Naive thymus-derived CD4-positive, alpha-beta T cell (primary cell): ENCODE results near the gene FPR1. TPM values are rescaled to one million over a fixed set of nuclear protein-coding genes. Genes with fewer than 3 reads are reported as not detected.

Experiments used
- ATAC-seq: fragments of 150-1000 bp; cut with Tn5 transposase; 2 replicates; pipeline ENCODE4 v1.10.0; 2021; ENCODE audit warnings: mild to moderate bottlenecking, moderate library complexity
- CTCF ChIA-PET: fragments of 350-600 bp; sonication (Branson Sonifier 250); formaldehyde crosslinking; loops from one replicate; lab custom pipeline; 2021; ENCODE audit warnings: antibody characterized with exemption; lab: Charles Lee
- POLR2A ChIA-PET: fragments of 350-600 bp; sonication (Branson Sonifier 250); formaldehyde crosslinking; loops from one replicate; lab custom pipeline; 2021; ENCODE audit warnings: antibody characterized with exemption, inconsistent platforms; lab: Charles Lee
- DNase-seq, 9 donors: peaks; one replicate each; pipeline versions ENCODE4 v3.0.0 to v3.0.0-alpha.2; 2020 to 2022; ENCODE audit warnings: mixed read lengths in 1 of 9
- H3K27ac ChIP-seq: one replicate; pipeline ENCODE4 v1.7.0; 2013; ENCODE audit warnings: mild to moderate bottlenecking, low read depth, low read length, moderate library complexity
- H3K27me3 ChIP-seq, 2 donors: one replicate each; pipeline ENCODE4 v1.7.0; 2013; ENCODE audit warnings: low read length in 2 of 2, mild to moderate bottlenecking in 2 of 2, moderate library complexity in 2 of 2; ENCODE audit not compliant: control insufficient read depth in 2 of 2, insufficient read depth in 2 of 2
- H3K36me3 ChIP-seq, 3 experiments: 1 replicate in 2 of 3; 2 replicates in 1 of 3; pipeline ENCODE4 v1.7.0; 2013; ENCODE audit warnings: low read length in 3 of 3, mild to moderate bottlenecking in 3 of 3, moderate library complexity in 1 of 3; ENCODE audit not compliant: insufficient read depth in 3 of 3, control insufficient read depth in 2 of 3
- H3K4me1 ChIP-seq, 2 donors: one replicate each; pipeline ENCODE4 v1.7.0; 2013; ENCODE audit warnings: low read length in 2 of 2, mild to moderate bottlenecking in 2 of 2, moderate library complexity in 1 of 2; ENCODE audit not compliant: control insufficient read depth in 2 of 2, insufficient read depth in 2 of 2
- H3K4me3 ChIP-seq: 2 replicates; pipeline ENCODE4 v1.7.0; 2013; ENCODE audit warnings: mild to moderate bottlenecking, low read length
- H3K9me3 ChIP-seq, 3 experiments: 1 replicate in 2 of 3; 2 replicates in 1 of 3; pipeline ENCODE4 v1.7.0; 2013; ENCODE audit warnings: low read length in 3 of 3; ENCODE audit not compliant: control insufficient read depth in 2 of 3
- H3K27ac Mint-ChIP-seq, 9 donors: one replicate each; pipeline ENCODE4 v1.8.0; 2020 to 2022; ENCODE audit warnings: mixed read lengths in 9 of 9, mild to moderate bottlenecking in 8 of 9, moderate library complexity in 5 of 9, inconsistent platforms in 2 of 9
- H3K27me3 Mint-ChIP-seq, 5 donors: one replicate each; pipeline ENCODE4 v1.8.0; 2021 to 2022; ENCODE audit warnings: mixed read lengths in 5 of 5, mild to moderate bottlenecking in 1 of 5
- H3K36me3 Mint-ChIP-seq, 5 donors: one replicate each; pipeline ENCODE4 v1.8.0; 2020 to 2022; ENCODE audit warnings: mixed read lengths in 5 of 5, mild to moderate bottlenecking in 3 of 5, inconsistent platforms in 1 of 5
- H3K4me1 Mint-ChIP-seq, 7 donors: one replicate each; pipeline ENCODE4 v1.8.0; 2020 to 2022; ENCODE audit warnings: mixed read lengths in 7 of 7, mild to moderate bottlenecking in 3 of 7, inconsistent platforms in 1 of 7
- H3K4me3 Mint-ChIP-seq, 10 donors: one replicate each; pipeline ENCODE4 v1.8.0; 2020 to 2022; ENCODE audit warnings: mild to moderate bottlenecking in 10 of 10, mixed read lengths in 10 of 10, moderate library complexity in 6 of 10, inconsistent platforms in 2 of 10
- H3K9me3 Mint-ChIP-seq, 11 donors: one replicate each; pipeline ENCODE4 v1.8.0; 2020 to 2022; ENCODE audit warnings: mixed read lengths in 11 of 11, mild to moderate bottlenecking in 4 of 11, inconsistent platforms in 1 of 11, moderate library complexity in 1 of 11
- intact Hi-C, 2 donors: fragments of 100-400 bp; cut with micrococcal nuclease; formaldehyde crosslinking; loops; one replicate each; pipeline ENCODE4 v1.15.1; 2023
- polyA plus RNA-seq, 2 donors: library from polyadenylated mRNA; unstranded; fragments of 300-500 nt; fragmentation: Illumina TruSeq; gene quantifications; one replicate each; pipeline ENCODE4 v1.2.3, GENCODE V29; 2021
- total RNA-seq, 6 experiments: library from RNA in 5 of 6; stranded (reverse) in 5 of 6; gene quantifications; 1 replicate in 5 of 6; 2 replicates in 1 of 6; pipeline ENCODE4 v1.2.3 and lab custom pipeline; 2021 to 2026

FPR1 gene
- total RNA-seq = 10 to 100 TPM in 1 of 5 experiments, 1 to 10 TPM in 1, under 1 TPM in 2, not detected in 1; 0.38 to 68.2 (median 3.4) TPM
- polyA plus RNA-seq = under 1 TPM; 0.24 to 0.30 TPM
- total RNA-seq (lab: John Stamatoyannopoulos, UW) = not detected

- DNase-seq = no peak
- no peaks in the 10 kb centered on the region for H3K4me1 ChIP-seq
- no peak within 1 kb of the TSS for H3K4me3 Mint-ChIP-seq
- peaks cover 0 to 8% (median 0%) of the 10 kb centered on the region in 5 donors for H3K36me3 Mint-ChIP-seq
- H3K27ac ChIP-seq = no peak within 1 kb of the TSS
- H3K27me3 Mint-ChIP-seq = peaks cover 0 to 19% (median 4%) of the 10 kb centered on the region in 5 donors
- intact Hi-C loops = no loop called here
- H3K27me3 ChIP-seq = no peaks in the 10 kb centered on the region
- H3K9me3 ChIP-seq = no peaks in the 10 kb centered on the region
- H3K4me3 ChIP-seq = no peak within 1 kb of the TSS
- no peaks in the 10 kb centered on the region for H3K4me1 Mint-ChIP-seq
- H3K27ac Mint-ChIP-seq = no peak within 1 kb of the TSS
- peaks cover 0 to 18% (median 3%) of the 10 kb centered on the region in 11 donors for H3K9me3 Mint-ChIP-seq
- CTCF ChIA-PET = no interaction called here
- ATAC-seq = peak; percentile 83
- no peaks in the 10 kb centered on the region for H3K36me3 ChIP-seq
- POLR2A ChIA-PET = no interaction called here
These were observed at the start of gene FPR1 for GRCh38 chr19:51751655-51752054. Gene FPR1, minus strand, starts transcription at chr19:51751878. Its CDS starts 4,884 bp downstream, at chr19:51746994.

- Histone ChIP-seq H3K4me3 (no peak overlapping the region), H3K4me1 (no peaks in the 10 kb centered on the region), H3K27me3 (no peaks in the 10 kb centered on the region), H3K9me3 (no peaks in the 10 kb centered on the region), H3K27ac (no peak overlapping the region), H3K36me3 (no peaks in the 10 kb centered on the region)
- Mint-ChIP-seq H3K36me3 (peaks cover 0 to 16% (median 4%) of the 10 kb centered on the region in 5 donors), H3K9me3 (peaks cover 9 to 68% (median 15%) of the 10 kb centered on the region in 11 donors), H3K27ac (no peak overlapping the region), H3K27me3 (peaks cover 0 to 41% (median 29%) of the 10 kb centered on the region in 5 donors), H3K4me1 (peaks cover 0 to 3% (median 0%) of the 10 kb centered on the region in 7 donors), H3K4me3 (no peak overlapping the region)
- ChIA-PET POLR2A (no interaction called here), CTCF (no interaction called here)
- ATAC-seq = no peak
- no peak for DNase-seq
- intact Hi-C loops = no loop called here
These were observed 49.0 kb upstream of the FPR1 start for GRCh38 chr19:51800473-51801244.

GRCh38 chr19:51799774-51800472 lies 48.2 kb upstream of the FPR1 start:
- ATAC-seq (no peak), DNase-seq (no peak)
- Histone ChIP-seq H3K9me3 (no peaks in the 10 kb centered on the region), H3K27me3 (no peaks in the 10 kb centered on the region), H3K4me3 (no peak overlapping the region), H3K36me3 (no peaks in the 10 kb centered on the region), H3K4me1 (no peaks in the 10 kb centered on the region), H3K27ac (no peak overlapping the region)
- H3K4me3 Mint-ChIP-seq = no peak overlapping the region
- H3K27me3 Mint-ChIP-seq = peaks cover 0 to 41% (median 30%) of the 10 kb centered on the region in 5 donors
- H3K27ac Mint-ChIP-seq = no peak overlapping the region
- POLR2A ChIA-PET = no interaction called here
- H3K9me3 Mint-ChIP-seq = peaks cover 9 to 68% (median 14%) of the 10 kb centered on the region in 11 donors
- intact Hi-C loops = no loop called here
- CTCF ChIA-PET = no interaction called here
- H3K36me3 Mint-ChIP-seq = peaks cover 0 to 16% (median 4%) of the 10 kb centered on the region in 5 donors
- peaks cover 0 to 3% (median 0%) of the 10 kb centered on the region in 7 donors for H3K4me1 Mint-ChIP-seq

- Histone ChIP-seq H3K4me3 (no peak overlapping the region), H3K9me3 (no peaks in the 10 kb centered on the region), H3K4me1 (no peaks in the 10 kb centered on the region), H3K27ac (no peak overlapping the region), H3K27me3 (no peaks in the 10 kb centered on the region), H3K36me3 (no peaks in the 10 kb centered on the region)
- ATAC-seq = peak; percentile 78
- no peak for DNase-seq
- Mint-ChIP-seq H3K27me3 (peaks cover 0 to 37% (median 30%) of the 10 kb centered on the region in 5 donors), H3K4me3 (no peak overlapping the region), H3K27ac (no peak overlapping the region), H3K4me1 (peaks cover 0 to 3% (median 0%) of the 10 kb centered on the region in 7 donors), H3K9me3 (peaks cover 9 to 70% (median 14%) of the 10 kb centered on the region in 11 donors), H3K36me3 (peaks cover 0 to 16% (median 4%) of the 10 kb centered on the region in 5 donors)
- ChIA-PET CTCF (no interaction called here), POLR2A (no interaction called here)
- intact Hi-C loops = no loop called here
These were observed 47.5 kb upstream of the FPR1 start for GRCh38 chr19:51799034-51799773.

GRCh38 chr19:51798062-51798461 lies 46.4 kb upstream of the FPR1 start:
- Histone ChIP-seq H3K27me3 (no peaks in the 10 kb centered on the region), H3K4me1 (no peaks in the 10 kb centered on the region), H3K4me3 (no peak overlapping the region), H3K9me3 (no peaks in the 10 kb centered on the region), H3K36me3 (no peaks in the 10 kb centered on the region), H3K27ac (no peak overlapping the region)
- H3K9me3 Mint-ChIP-seq = peaks cover 7 to 74% (median 14%) of the 10 kb centered on the region in 11 donors
- H3K36me3 Mint-ChIP-seq = peaks cover 0 to 16% (median 4%) of the 10 kb centered on the region in 5 donors
- no peak overlapping the region for H3K27ac Mint-ChIP-seq
- intact Hi-C loops = no loop called here
- DNase-seq (no peak), ATAC-seq (no peak)
- no peaks in the 10 kb centered on the region for H3K4me1 Mint-ChIP-seq
- ChIA-PET CTCF (no interaction called here), POLR2A (no interaction called here)
- no peak overlapping the region for H3K4me3 Mint-ChIP-seq
- H3K27me3 Mint-ChIP-seq = peaks cover 0 to 43% (median 31%) of the 10 kb centered on the region in 5 donors

GRCh38 chr19:51797480-51797879 lies 45.8 kb upstream of the FPR1 start:
- H3K9me3 ChIP-seq = no peaks in the 10 kb centered on the region
- H3K4me3 Mint-ChIP-seq = no peak overlapping the region
- CTCF ChIA-PET = no interaction called here
- intact Hi-C loops = no loop called here
- DNase-seq (no peak), ATAC-seq (no peak)
- H3K27me3 Mint-ChIP-seq = peaks cover 0 to 43% (median 29%) of the 10 kb centered on the region in 5 donors
- no peaks in the 10 kb centered on the region for H3K4me1 ChIP-seq
- POLR2A ChIA-PET = no interaction called here
- no peak overlapping the region for H3K27ac Mint-ChIP-seq
- H3K36me3 ChIP-seq = no peaks in the 10 kb centered on the region
- H3K4me3 ChIP-seq = no peak overlapping the region
- H3K36me3 Mint-ChIP-seq = peaks cover 0 to 16% (median 4%) of the 10 kb centered on the region in 5 donors
- no peaks in the 10 kb centered on the region for H3K27me3 ChIP-seq
- H3K4me1 Mint-ChIP-seq = no peaks in the 10 kb centered on the region
- H3K27ac ChIP-seq = no peak overlapping the region
- peaks cover 6 to 75% (median 14%) of the 10 kb centered on the region in 11 donors for H3K9me3 Mint-ChIP-seq
